ENCODE measurements around the gene GJD2. TPM values are rescaled to one million over a fixed set of nuclear protein-coding genes. Genes with fewer than 3 reads are reported as not detected.

GJD2 gene
- total and polyA plus RNA-seq, 2 of the 13 experiments (the other 11 are each of a cell fraction or from before 2014, with no cell fraction given) = not detected

GRCh38 chr15:34737477-34737876 is 17.3 kb downstream of the GJD2 start (continued):
- TF ChIP-seq ZHX1 (CRISPR knock-in tag; IDR thresholded peaks at IDR 0.05; ENCODE audit: low read depth) (no peak), GFI1 (CRISPR knock-in tag; IDR thresholded peaks at IDR 0.05; ENCODE audit: borderline replicate concordance) (no peak), NKX3-1 (CRISPR knock-in tag; IDR thresholded peaks at IDR 0.05) (no peak), POLR2G (IDR thresholded peaks at IDR 0.05; ENCODE audit: low read depth, low read length) (no peak), HNRNPH1 (optimal IDR thresholded peaks at IDR 0.05; ENCODE audit: low read depth, low read length) (no peak), ZNF235 (CRISPR knock-in tag; IDR thresholded peaks at IDR 0.05; ENCODE audit: borderline replicate concordance) (no peak), RNF2 (conservative IDR thresholded peaks at IDR 0.05; ENCODE audit: low read depth) (no peak), ZNF570 (CRISPR knock-in tag; IDR thresholded peaks at IDR 0.05; ENCODE audit: borderline replicate concordance) (no peak), ATAD3A (CRISPR knock-in tag; IDR thresholded peaks at IDR 0.05) (no peak), GABPA (IDR thresholded peaks at IDR 0.05; ENCODE audit: low read depth, low read length) (no peak), GABPA (CRISPR knock-in tag; IDR thresholded peaks at IDR 0.05; ENCODE audit: low read depth) (no peak), ZNF503 (CRISPR knock-in tag; IDR thresholded peaks at IDR 0.05) (no peak), RFX1 (IDR thresholded peaks at IDR 0.05) (no peak), KLF15 (CRISPR knock-in tag; IDR thresholded peaks at IDR 0.05; ENCODE audit: borderline replicate concordance) (no peak)
